Lower leg skin (tissue), 3 donors: ENCODE measurements around the gene CRIP1.

Source experiments
- CTCF ChIP-seq, 3 donors: fragments of 450-650 bp; IDR thresholded peaks; one replicate each; pipeline ENCODE4 v1.5.1; 2016; ENCODE audit warnings: antibody characterized with exemption in 3 of 3, mild to moderate bottlenecking in 3 of 3, moderate library complexity in 2 of 3
- POLR2A ChIP-seq, 2 donors: fragments of 450-650 bp; IDR thresholded peaks; one replicate each; pipeline ENCODE4 v1.6.1; 2016 to 2017; ENCODE audit warnings: antibody characterized with exemption in 2 of 2, mild to moderate bottlenecking in 1 of 2, moderate library complexity in 1 of 2

- TF ChIP-seq CTCF (IDR thresholded peaks at IDR 0.05) (no peak), POLR2A (IDR thresholded peaks at IDR 0.05) (no peak)
These were observed 11.2 kb upstream of the CRIP1 start for GRCh38 chr14:105475269-105476096.
